NCI-H774 (cell line): Measurements from ENCODE around the gene SYT14.
"Not testable (repeated sequence)": the region's sequence is repeated elsewhere in the genome, so short reads cannot be mapped to it uniquely, and the experiment has no call there.

Experiments
- DNase-seq: peaks from one replicate; lab custom pipeline; 2025; lab: John Stamatoyannopoulos, UW

SYT14 gene

DNA sequence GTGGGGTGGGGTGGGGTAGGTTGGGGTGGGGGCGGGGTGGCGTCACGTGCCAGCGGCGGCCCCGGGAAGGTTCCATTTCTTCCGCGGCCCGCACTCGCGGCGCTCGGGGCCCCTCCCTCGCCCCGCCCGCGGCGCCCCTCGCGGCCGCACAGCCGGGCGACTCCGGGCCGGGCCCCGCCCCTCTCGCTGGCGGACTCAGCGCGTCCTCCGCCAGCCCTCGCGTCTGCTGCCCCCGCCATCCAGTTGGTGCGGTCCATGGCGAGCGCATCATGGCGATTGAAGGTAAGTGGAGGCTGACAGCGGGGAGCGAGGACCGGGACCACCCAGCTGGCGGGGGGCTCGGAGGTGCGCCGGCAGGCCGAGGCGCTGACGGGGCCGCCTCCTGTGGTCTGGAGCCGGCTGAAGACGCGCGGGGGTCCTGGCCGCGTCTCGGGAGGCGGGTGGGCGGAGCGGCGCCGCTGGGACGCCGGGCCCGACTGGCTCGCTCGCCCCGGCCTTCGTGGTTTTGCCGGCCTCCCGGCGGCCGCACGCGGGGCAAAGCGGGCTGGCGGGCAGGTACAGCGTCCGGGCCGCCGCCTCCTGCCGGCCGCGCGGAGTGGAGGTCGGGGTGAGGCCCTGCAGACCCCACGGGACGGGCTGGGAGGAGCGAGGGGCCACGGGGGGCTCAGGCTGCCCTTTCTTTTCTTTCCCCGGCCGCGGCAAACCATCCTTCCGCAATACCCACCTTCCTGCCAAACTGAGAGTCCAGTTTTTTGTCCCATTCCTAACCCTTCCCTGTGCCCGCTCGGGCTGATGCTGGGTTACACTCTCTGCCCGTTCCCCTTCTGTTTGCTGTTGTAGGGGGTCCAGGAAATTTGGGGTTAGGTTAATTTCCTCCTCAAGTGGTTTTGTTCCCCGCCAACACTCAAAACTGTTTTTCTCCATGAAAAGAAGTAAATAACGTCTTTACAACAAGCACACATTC lies at the start of gene SYT14:
SYT14 (plus strand) TSS at position 222 of the 964 bp plus-strand sequence; CDS start at position 270, 48 bp downstream.
- DNase-seq: peak; percentile 54

- not testable (repeated sequence) for DNase-seq
Observed at GRCh38 chr1:209888291-209889076, 49.5 kb upstream of the SYT14 start.

GRCh38 chr1:209889077-209889418 lies 49.0 kb upstream of the SYT14 start:
- no peak for DNase-seq

GRCh38 chr1:209890641-209891330 lies 47.2 kb upstream of the SYT14 start:
- no peak for DNase-seq

DNA sequence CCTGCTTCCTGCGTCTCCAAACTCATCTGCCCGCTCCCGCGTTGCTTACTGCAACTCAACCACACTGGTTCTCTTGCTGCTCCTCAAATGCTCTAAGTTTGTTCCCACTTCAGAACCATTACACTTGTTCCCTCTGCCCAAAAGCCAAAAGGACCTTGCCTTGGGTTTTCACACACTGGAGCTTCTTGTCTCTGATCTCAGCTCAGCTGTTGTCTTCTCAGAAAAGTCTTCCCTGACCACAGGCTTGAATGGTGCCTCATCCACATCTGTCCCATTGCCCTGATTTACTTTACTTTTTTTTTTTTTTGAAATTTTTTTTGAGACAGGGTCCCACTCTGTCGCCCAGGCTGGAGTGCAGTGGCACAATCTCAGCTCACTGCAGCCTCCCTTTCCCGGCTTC lies 44.3 kb upstream of the SYT14 start:
- DNase-seq: no peak

- DNase-seq: no peak
Observed at GRCh38 chr1:209895709-209896108, 42.3 kb upstream of the SYT14 start.

DNA sequence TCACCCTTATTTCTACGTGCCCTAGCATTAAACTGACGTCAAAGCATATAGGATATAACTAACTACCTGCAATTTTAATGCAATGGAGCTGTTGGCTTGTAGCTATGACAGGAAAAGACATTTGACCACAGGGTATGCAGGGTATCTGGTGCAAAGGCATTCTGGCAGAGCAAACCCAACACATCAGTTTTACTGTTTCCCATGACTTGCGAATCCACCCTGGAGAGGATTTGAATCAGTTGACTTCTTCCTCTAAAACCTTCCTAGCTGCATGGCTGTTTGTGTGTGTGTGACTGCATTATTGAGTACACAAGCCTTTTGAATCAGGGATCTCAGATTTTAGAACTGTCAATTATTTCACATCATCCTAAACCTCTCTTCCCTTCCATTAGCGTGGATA lies 41.7 kb upstream of the SYT14 start:
- no peak for DNase-seq

- not testable (repeated sequence) for DNase-seq
Observed at GRCh38 chr1:209898271-209898670, 39.7 kb upstream of the SYT14 start.

- DNase-seq: not testable (repeated sequence)
Observed at GRCh38 chr1:209898851-209899250, 39.2 kb upstream of the SYT14 start.

GRCh38 chr1:209899948-209900347 lies 38.1 kb upstream of the SYT14 start:
- no peak for DNase-seq

DNA sequence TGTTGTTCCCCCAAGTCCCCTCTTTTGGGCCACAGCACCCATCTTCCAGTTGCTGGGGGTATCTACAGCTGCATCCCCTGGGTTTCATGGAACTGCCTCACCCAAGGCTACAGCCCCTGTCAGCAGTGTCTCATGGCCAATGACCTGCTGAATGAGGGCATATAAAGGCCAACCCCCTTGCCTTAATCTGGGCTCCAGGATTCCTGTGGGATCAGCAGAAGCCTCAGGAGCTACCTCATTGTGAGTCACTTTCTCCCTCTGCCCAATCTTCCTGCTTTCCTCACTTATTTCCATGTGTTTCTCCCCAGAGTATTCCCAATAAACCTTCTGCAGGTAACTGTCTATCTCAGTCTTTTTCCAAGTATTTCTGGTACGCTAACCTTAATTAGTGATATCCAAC lies 37.3 kb upstream of the SYT14 start:
- DNase-seq: no peak

GRCh38 chr1:209901211-209901610 lies 36.8 kb upstream of the SYT14 start:
- DNase-seq: no peak

DNA sequence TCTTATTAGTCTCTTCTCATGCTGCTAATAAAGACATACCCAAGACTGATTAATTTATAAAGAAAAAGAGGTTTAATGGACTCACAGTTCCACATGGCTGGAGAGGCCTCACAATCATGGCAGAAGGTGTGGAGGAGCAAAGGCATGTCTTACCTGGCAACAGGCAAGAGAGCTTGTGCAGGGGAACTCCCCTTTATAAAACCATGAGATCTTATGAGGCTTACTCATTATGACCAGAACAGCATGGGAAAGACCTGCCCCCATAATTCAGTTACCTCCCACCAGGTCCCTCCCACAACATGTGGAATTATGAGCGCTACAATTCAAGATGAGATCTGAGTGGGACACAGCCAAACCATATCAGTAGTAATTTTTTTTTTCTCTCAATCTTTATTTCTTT lies 33.2 kb upstream of the SYT14 start:
- DNase-seq: not testable (repeated sequence)

GRCh38 chr1:209911746-209912145 lies 26.3 kb upstream of the SYT14 start:
- no peak for DNase-seq

DNA sequence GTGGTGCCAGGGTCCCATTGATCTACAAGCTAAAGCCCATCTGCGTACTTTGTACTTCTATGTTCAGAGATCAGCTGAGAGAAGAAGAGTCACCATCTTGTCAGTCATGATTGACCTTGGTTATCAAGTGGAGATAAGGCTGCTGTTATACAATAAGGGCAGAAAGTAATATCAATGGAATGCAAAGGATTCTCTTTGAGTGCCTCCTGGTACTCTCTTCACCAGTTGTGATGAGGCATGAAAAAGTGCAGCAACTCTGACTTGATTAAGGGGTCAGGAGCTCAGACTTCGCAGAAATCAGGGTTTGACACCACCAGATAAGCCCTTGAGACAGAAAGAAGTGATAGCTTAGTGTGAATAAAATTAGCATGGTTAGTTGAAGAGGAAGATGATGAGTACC lies 25.7 kb upstream of the SYT14 start:
- no peak for DNase-seq

DNA sequence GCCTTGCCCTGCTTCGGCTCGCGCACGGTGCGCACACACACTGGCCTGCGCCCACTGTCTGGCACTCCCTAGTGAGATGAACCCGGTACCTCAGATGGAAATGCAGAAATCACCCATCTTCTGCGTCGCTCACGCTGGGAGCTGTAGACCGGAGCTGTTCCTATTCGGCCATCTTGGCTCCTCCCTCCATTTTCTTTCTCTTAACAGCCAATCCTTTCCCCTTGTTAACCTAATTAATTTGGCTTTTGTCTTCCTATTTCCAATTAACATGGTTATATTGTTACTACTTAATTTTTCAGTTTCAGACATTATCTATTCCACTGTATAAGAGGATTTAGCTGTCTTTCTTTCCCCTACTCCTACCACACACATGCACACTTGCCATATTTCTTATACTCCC lies 18.4 kb upstream of the SYT14 start:
- not testable (repeated sequence) for DNase-seq

DNA sequence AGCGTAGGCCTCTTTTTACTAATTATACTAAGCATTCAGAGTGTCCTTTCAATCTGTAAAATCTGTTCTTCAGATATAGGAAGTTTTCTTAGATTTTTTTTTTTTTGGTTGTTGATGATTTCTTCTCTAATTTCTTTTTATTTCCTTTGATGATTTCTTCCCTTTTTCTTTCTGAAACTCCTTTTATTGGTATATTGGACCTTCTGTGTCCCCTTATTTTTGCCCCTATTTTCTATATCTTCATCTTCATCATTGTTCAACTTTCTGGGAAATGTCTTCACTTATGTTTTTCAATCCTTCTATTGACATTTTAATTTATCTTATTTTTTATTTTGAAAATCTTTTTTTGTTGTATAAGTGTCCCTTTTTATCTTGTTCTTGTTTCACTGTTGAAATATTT lies 17.2 kb upstream of the SYT14 start:
- DNase-seq: no peak

DNA sequence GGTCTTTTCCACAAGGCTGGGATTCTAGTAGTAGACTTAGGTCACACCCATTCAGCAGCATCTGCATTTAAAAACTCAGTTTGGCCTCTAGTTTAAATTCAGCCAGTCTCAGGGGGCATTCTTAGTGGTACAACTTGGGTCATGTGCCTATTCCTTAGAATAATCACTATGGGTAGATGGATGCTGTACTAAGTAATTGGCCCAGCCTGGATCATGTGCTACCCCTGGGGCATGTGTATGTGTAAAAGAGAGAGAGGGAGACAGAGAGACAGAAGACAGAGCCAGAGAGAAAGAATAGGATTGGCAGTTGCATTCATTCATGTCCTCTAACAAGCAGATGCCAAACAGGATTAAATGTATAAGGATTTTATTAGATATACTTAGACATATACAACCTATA lies 13.6 kb upstream of the SYT14 start:
- DNase-seq: no peak

GRCh38 chr1:209926045-209926444 lies 12.0 kb upstream of the SYT14 start:
- peak; percentile 60 for DNase-seq

DNA sequence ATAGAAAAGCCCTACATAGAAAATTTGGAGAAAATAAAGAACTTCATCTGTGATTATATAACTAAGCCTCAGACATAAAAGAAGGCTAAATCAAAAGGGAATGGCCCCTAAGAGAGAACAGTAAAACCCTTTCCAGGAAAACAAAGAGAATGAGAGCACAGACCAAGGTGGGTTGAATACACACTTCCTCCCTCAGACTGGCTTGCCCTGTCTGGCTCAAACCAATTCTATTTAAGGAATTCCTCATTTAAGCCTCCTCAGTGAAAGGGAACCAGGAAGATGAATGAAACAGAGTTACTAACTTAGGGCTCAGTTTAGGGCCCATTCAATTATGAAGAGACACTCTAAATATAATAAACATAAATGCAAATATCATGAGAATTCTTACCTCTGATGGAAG lies 10.6 kb upstream of the SYT14 start:
- DNase-seq: no peak

- no peak for DNase-seq
Observed at GRCh38 chr1:209929751-209930150, 8.3 kb upstream of the SYT14 start.

DNA sequence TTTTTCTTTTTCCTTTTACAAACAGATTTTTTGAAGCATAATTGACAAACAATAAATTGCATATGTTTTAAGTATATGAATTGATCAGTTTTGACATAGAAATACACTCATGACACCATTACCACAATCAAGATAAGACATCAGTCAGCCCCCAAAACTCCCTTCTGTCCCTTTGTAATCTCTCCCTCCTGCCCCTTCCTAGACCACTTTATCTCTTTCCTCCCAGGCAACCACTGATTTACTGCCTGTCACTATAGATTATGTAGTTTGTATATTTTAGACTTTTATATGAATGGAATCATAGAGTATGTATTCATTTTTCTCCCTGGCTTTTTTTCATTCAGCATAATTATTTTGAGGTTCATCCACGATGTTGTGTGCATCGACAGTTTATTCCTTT lies 6.9 kb upstream of the SYT14 start:
- no peak for DNase-seq
